ENCODE measurements around the gene SRRM1.
"Not testable (repeated sequence)": the region's sequence is repeated elsewhere in the genome, so short reads cannot be mapped to it uniquely, and the experiment has no call there.

SRRM1 gene

GRCh38 chr1:24722073-24723035 is 79.3 kb downstream of the SRRM1 start:
- DNase-seq = not testable (repeated sequence)

All from T-helper 1 cell (primary cell).